Glutamatergic neuron (in vitro differentiated cells): ENCODE data around the gene TYMP. TPM values are rescaled to one million over a fixed set of nuclear protein-coding genes. Genes with fewer than 3 reads are reported as not detected.

ENCODE experiments used
- DNase-seq: peaks from one replicate; pipeline ENCODE4 v3.0.0; 2022
- H3K27ac Mint-ChIP-seq: one replicate; pipeline ENCODE4 v1.8.0; 2020; ENCODE audit warnings: mild to moderate bottlenecking, mixed read lengths, inconsistent platforms; ENCODE audit not compliant: unreplicated experiment
- H3K27me3 Mint-ChIP-seq: one replicate; pipeline ENCODE4 v1.8.0; 2020; ENCODE audit warnings: mild to moderate bottlenecking, moderate library complexity, mixed read lengths, inconsistent platforms; ENCODE audit not compliant: unreplicated experiment
- H3K36me3 Mint-ChIP-seq: one replicate; pipeline ENCODE4 v1.8.0; 2020; ENCODE audit warnings: mild to moderate bottlenecking, mixed read lengths, inconsistent platforms; ENCODE audit not compliant: unreplicated experiment
- H3K4me1 Mint-ChIP-seq: one replicate; pipeline ENCODE4 v1.8.0; 2020; ENCODE audit warnings: mild to moderate bottlenecking, low read depth, mixed read lengths, inconsistent platforms; ENCODE audit not compliant: unreplicated experiment
- H3K4me3 Mint-ChIP-seq: one replicate; pipeline ENCODE4 v1.8.0; 2020; ENCODE audit warnings: mild to moderate bottlenecking, mixed read lengths, inconsistent platforms; ENCODE audit not compliant: unreplicated experiment
- H3K9me3 Mint-ChIP-seq: one replicate; pipeline ENCODE4 v1.8.0; 2020; ENCODE audit warnings: mild to moderate bottlenecking, moderate library complexity, mixed read lengths, inconsistent platforms; ENCODE audit not compliant: unreplicated experiment
- CTCF ChIP-seq: fragments of 200-600 bp; sonication (generic); IDR thresholded peaks from one replicate; pipeline ENCODE4 v1.5.0; 2021; ENCODE audit not compliant: partially characterized antibody, unreplicated experiment
- total RNA-seq: library from RNA; stranded (reverse); fragmentation: NEBNext Ultra II Directional; extraction: Animal tissue kit (Norgen Biotek cat#: 25700); gene quantifications from one replicate; pipeline ENCODE4 v1.2.1, GENCODE V29; 2021; ENCODE audit not compliant: unreplicated experiment

The TYMP gene
- total RNA-seq, 1 donor from 2014 or later = 1.2 TPM

DNA sequence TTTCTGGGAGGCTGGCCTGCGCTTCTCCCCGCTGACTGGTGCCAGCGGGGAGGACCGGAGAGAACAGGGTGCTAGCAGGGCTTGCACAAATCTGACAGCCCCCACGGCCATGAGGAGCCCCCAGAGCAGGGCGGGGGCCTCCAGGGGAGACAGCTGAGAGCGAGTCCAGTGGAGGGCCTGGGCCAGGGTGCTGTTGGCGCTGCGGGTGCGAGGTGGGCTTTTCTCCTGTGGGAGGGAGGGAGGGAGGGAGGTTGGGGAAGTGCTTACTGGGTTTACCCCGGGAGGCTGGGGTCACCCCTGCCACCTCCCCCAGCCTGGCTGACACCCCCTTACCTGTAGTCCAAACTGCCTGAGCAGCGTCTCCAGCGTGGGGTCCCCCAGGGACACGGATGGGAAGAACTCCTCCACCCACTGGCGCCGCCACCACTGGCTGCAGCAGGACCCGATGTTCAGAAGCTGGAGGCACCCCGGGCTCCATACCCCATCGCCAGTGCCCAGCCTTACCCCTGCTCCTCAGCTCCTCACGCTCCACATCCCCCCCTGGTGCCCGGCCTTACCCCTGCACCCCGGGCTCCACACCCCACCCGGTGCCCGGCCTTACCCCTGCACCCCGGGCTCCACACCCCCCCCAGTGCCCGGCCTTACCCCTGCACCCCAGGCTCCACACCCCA lies 26.2 kb downstream of the TYMP start:
- DNase-seq = peak; percentile 62
- Mint-ChIP-seq H3K36me3 (no peaks in the 10 kb centered on the region), H3K4me3 (no peak overlapping the region), H3K4me1 (no peaks in the 10 kb centered on the region), H3K9me3 (peaks cover 6% of the 10 kb centered on the region), H3K27me3 (peaks cover 3% of the 10 kb centered on the region), H3K27ac (no peak overlapping the region)
- TF ChIP-seq CTCF = no peak

GRCh38 chr22:50502628-50503474 lies 27.0 kb downstream of the TYMP start:
- Mint-ChIP-seq H3K4me3 (no peak overlapping the region), H3K4me1 (no peaks in the 10 kb centered on the region), H3K27ac (no peak overlapping the region), H3K36me3 (no peaks in the 10 kb centered on the region), H3K27me3 (peaks cover 3% of the 10 kb centered on the region), H3K9me3 (peaks cover 6% of the 10 kb centered on the region)
- peak; percentile 15 for DNase-seq
- TF ChIP-seq CTCF = no peak

- no peak overlapping the region for H3K4me3 Mint-ChIP-seq
Measured at GRCh38 chr22:50502096-50502495, 27.7 kb downstream of the TYMP start.

GRCh38 chr22:50500452-50500851 lies 29.4 kb downstream of the TYMP start:
- DNase-seq = no peak
- no peak for TF ChIP-seq CTCF
- Mint-ChIP-seq H3K4me1 (no peaks in the 10 kb centered on the region), H3K27ac (no peak overlapping the region), H3K36me3 (no peaks in the 10 kb centered on the region), H3K9me3 (peaks cover 2% of the 10 kb centered on the region), H3K27me3 (no peaks in the 10 kb centered on the region), H3K4me3 (no peak overlapping the region)

More at GRCh38 chr22:50502096-50502495, 27.7 kb downstream of the TYMP start:
- Mint-ChIP-seq H3K27me3 (peaks cover 1% of the 10 kb centered on the region), H3K4me1 (no peaks in the 10 kb centered on the region), H3K27ac (no peak overlapping the region), H3K9me3 (peaks cover 4% of the 10 kb centered on the region), H3K36me3 (no peaks in the 10 kb centered on the region)
- DNase-seq = peak; percentile 13
- no peak for TF ChIP-seq CTCF

- Mint-ChIP-seq H3K27ac (peak overlapping the region; percentile 29), H3K36me3 (no peaks in the 10 kb centered on the region), H3K27me3 (no peaks in the 10 kb centered on the region), H3K4me3 (peak overlapping the region; percentile 16), H3K9me3 (peaks cover 2% of the 10 kb centered on the region), H3K4me1 (no peaks in the 10 kb centered on the region)
- TF ChIP-seq CTCF = peak; percentile 60
- peak; percentile 77 for DNase-seq
Measured at GRCh38 chr22:50498322-50498890, 31.4 kb downstream of the TYMP start.
